C4-2B (cell line): Measurements from ENCODE around the gene NF2.
"Not testable (repeated sequence)": the region's sequence is repeated elsewhere in the genome, so short reads cannot be mapped to it uniquely, and the experiment has no call there.

Experiments used
- H3K27ac ChIP-seq: fragments of 450-650 bp; 2 replicates; pipeline ENCODE4 v1.5.1; 2017
- ZFX ChIP-seq: fragments of 450-650 bp; IDR thresholded peaks from 2 replicates; pipeline ENCODE4 v1.6.1; 2017
- TF ChIP-seq, protein P1 (sequence below): fragments of 450-650 bp; conservative IDR thresholded peaks from 2 replicates; pipeline ENCODE4 v1.5.1; 2017; ENCODE audit warnings: mild to moderate bottlenecking

NF2 gene

DNA sequence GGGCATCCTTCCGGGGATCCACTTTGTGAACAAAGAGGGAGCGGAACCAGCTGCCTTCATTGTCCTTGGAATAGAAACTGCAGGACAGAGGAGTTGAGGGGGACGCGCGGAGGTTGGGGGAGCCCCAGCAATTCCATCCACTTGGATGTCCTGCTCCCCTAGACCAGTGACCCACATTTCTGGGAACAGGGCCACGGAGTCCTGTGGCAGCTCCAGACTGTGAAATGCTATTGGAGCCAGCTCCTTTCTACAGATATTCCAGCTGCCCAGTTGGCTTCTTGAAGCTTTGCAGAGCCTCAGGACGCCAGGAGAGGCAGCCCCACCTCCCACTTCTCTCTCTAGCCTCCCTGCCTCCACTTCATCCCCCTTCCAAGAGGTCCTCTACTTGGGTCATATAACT is 33.0 kb upstream of the NF2 start:
- TF ChIP-seq ZFX, result no peak
- TF ChIP-seq, protein P1, sequence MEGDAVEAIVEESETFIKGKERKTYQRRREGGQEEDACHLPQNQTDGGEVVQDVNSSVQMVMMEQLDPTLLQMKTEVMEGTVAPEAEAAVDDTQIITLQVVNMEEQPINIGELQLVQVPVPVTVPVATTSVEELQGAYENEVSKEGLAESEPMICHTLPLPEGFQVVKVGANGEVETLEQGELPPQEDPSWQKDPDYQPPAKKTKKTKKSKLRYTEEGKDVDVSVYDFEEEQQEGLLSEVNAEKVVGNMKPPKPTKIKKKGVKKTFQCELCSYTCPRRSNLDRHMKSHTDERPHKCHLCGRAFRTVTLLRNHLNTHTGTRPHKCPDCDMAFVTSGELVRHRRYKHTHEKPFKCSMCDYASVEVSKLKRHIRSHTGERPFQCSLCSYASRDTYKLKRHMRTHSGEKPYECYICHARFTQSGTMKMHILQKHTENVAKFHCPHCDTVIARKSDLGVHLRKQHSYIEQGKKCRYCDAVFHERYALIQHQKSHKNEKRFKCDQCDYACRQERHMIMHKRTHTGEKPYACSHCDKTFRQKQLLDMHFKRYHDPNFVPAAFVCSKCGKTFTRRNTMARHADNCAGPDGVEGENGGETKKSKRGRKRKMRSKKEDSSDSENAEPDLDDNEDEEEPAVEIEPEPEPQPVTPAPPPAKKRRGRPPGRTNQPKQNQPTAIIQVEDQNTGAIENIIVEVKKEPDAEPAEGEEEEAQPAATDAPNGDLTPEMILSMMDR, result no peak
- no peak overlapping the region for H3K27ac ChIP-seq

DNA sequence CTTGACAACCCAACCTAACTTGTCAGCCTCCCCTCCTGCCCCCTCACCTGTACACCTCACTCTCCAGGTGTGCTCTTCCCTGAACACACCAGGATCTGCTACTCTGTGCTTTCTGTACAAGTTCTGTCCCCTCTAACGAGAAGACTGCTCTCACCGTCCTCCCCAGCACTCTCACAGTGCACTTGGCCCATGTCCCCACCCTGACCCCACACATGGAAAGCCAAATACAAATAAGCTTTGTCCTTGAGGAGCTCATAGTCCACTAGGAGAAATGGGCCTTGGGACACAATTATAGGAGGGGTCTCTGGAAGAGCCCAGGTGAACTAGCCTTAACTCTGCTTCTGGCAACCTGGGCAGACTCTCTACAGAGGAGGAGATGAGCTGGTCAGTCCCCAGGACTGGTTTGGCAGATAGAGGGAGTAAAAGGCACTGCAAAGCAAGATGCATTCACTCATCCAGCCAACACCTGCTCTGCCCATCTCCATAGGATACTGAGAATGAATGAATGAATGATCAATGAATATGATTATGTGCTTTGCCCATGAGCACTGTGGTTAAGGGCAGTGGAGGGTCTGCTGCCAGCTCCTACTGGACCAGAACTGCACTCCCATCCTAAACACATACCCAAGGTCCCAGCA is 32.4 kb upstream of the NF2 start:
- TF ChIP-seq, protein P1, result no peak
- no peak for TF ChIP-seq ZFX
- no peak overlapping the region for H3K27ac ChIP-seq

DNA sequence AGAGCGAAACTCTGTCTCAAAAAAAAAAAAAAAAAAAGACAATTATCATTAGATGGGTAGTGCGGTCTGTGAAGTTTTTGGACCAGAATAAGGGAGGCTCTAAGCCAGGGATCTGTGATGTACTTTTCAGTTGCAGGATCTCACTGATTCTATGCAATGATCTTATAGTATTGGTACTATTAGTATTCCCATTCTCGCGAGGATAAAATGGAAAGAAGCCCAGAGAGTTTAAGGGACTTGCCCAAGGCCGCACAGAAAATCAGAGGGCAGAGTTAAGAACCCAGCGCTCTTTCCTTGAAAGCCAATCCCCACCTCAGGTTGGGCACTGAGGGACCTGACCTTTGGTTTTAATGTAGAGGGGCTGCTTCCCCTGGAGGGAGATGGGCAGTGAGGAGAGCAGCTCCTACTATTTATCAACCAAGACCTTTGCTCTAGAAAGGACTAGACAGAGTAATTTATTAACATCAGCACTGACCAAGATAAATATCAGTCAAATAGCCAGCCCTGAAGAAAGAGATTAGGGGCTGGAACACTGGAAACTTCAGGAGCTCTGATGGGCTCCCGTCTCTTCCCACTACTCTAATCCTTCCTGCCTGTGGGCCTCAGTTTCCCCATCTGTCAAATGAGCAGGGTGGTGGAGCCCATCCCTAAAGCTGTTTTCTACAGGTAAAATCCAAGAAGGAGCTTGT is 28.5 kb upstream of the NF2 start:
- TF ChIP-seq, protein P1, result no peak
- no peak for TF ChIP-seq ZFX
- no peak overlapping the region for H3K27ac ChIP-seq

DNA sequence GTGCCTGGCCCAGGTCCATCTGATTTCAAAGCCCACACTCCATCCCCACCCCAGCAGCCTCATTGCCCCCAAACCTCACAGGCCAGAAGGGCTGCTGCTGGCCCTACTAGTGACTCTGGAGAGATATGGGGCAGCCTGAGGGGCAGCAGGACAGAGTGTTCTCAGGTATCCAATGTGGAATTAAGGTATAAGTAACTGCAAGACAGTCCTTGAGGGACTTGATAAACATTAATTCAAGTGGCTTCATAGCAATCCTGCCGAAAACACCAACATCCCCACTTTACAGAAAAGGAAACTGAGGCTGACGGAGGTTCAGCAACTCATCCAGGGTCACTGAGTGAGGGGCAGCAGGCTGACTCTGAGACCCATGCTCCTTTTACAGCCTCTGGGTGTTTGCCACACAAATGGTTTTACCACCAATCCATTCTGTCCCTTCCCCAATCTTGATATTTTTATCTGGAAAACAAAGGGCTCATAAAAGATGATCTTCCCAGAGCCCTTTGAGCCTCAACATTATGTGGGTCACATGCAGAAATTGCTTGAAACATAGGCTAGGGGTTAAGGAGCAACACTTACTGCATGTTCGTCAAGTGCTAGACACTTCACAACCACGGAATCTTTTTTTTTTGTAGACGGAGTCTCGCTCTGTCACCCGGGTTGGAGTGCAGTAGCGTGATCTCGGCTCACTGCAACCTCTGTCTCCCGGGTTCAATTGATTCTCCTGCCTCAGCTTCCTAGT is 24.8 kb upstream of the NF2 start:
- TF ChIP-seq, protein P1, result no peak
- no peak for TF ChIP-seq ZFX
- no peak overlapping the region for H3K27ac ChIP-seq

DNA sequence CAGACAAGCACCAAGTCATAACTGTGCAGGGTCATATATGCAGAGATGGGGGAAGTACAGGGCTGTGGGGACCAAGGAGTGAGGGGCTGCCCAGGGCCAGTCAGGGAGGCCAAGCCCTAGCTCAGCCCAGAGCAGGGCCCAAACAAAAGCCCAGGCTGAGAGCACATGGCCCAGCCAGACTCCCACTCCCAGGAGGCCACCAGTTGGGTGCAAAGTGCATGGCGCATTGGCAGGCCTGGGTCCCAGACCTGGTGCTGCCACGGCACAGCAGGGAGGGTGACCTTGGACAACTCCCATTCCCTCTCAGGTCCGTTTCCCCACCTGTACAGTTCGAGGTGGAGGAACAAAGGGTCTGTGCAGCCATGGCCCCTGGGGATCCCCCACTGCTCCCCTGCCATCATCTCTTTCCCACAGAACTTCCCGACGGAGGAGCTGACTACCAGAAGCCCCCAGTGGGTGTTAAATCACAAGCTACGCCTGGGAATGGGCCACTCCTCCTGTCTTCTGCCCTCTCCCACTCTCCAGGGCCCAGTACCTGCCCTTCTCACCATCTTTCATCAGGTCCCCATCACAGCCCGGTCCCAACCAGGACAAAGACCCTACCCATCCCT is 23.1 kb upstream of the NF2 start:
- TF ChIP-seq, protein P1, result no peak
- TF ChIP-seq ZFX, result no peak
- peak overlapping the region; percentile 69 for H3K27ac ChIP-seq

DNA sequence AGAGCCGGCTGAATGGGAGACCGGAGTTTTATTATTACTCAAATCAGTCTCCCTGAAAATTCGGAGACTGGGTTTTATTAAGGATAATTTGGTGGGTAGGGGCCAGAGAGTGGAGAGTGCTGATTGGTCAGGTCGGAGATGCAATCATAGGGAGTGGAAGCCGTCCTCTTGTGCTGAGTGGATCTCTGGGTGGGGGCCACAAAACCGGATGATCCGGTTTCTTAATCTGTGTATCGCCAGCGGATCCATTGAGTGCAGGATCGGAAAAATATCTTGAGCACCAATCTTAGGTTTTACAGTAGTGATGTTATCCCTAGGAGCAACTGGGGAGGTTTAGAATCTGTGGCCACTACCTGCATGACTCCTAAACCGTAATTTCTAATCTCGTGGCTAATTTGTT is 21.6 kb upstream of the NF2 start:
- TF ChIP-seq ZFX, result no peak
- TF ChIP-seq, protein P1, result no peak
- H3K27ac ChIP-seq, result peak overlapping the region; percentile 69

DNA sequence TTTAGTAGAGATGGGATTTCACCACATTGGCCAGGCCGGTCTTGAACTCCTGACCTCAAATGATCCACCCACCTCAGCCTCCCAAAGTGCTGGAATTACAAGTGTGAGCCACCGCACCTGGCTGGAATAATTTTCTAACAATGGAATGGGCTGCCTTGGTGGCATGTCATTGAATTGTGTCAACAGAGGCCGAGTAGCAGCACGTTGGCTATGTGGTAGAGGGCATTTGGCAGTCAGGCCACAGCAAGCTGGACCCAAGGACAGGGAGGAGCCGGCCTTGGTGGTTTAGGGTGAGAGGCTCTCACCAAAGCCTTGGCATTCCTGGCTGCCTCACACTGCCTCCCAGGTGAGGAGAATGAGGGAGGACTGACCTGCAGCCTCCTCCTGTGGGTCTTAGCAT is 18.5 kb upstream of the NF2 start:
- TF ChIP-seq, protein P1, result no peak
- no peak for TF ChIP-seq ZFX

DNA sequence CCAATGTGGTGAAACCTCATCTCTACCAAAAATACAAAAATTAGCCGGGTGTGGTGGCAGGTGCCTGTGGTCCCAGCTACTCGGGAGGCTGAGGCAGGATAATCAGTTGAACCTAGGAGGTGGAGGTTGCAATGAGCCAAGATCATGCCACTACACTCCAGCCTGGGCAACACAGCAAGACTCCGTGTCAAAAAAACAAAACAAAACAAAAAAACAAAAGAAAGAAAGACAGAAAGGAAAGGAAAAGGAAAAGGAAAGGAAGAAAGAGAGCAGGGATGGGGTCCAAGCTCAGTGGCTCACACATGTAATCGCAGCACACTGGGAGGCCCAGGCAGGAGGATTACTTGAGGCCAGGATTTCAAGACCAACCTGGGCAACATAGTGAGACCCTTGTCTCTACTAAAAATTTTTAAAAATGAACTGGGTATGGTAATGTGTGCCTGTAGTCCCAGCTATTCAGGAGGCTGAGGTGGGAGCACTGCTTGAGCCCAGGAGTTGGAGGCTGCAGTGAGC is 17.2 kb upstream of the NF2 start:
- not testable (repeated sequence) for H3K27ac ChIP-seq

More for the DNA sequence above, 18.5 kb upstream of the NF2 start:
- H3K27ac ChIP-seq, result no peak overlapping the region
